HepG2 (cell line): Measurements from ENCODE around the gene STOM. TPM values are rescaled to one million over a fixed set of nuclear protein-coding genes. Genes with fewer than 3 reads are reported as not detected.

Source experiments
- ATAC-seq: fragments of 200-7000 bp; cut with Tn5 transposase; 3 replicates; pipeline ENCODE4 v1.9.1; 2020; ENCODE audit warnings: mild to moderate bottlenecking, moderate library complexity
- BruUV-seq: library from RNA; stranded (reverse); fragments of 400-500 nt; replicated peaks from 2 replicates; lab custom pipeline; 2021; lab: Mats Ljungman, UMichigan
- CTCF ChIA-PET: fragments of 300-600 bp; formaldehyde crosslinking; extraction: SDS; loops from one replicate; lab custom pipeline; 2021; ENCODE audit warnings: low total read pairs, inconsistent platforms, low intra/inter-chr PET ratio; lab: Yijun Ruan, JAX
- POLR2A ChIA-PET: fragments of 350-600 bp; sonication (Branson Sonifier 250); formaldehyde crosslinking; loops from one replicate; lab custom pipeline; 2020; ENCODE audit warnings: antibody characterized with exemption, inconsistent platforms; lab: Yijun Ruan, JAX
- DNase-seq: peaks from one replicate; pipeline ENCODE4 v3.0.0-alpha.2; 2015; ENCODE audit warnings: low spot score
- FAIRE-seq: peaks from 3 replicates; lab custom pipeline; 2011; peaks lifted over from hg19 to GRCh38; lab: Jason Lieb, UNC
- H2AFZ ChIP-seq: one replicate; pipeline ENCODE4 v1.6.1; 2011; ENCODE audit warnings: low read length, inconsistent platforms
- H3K27ac ChIP-seq: fragments of 300-600 bp; 3 replicates; pipeline ENCODE4 v1.8.0; 2011; ENCODE audit warnings: mixed run types, mild to moderate bottlenecking, mixed read lengths, low read length, inconsistent platforms; ENCODE audit not compliant: insufficient read depth; ENCODE audit errors: extremely low read length
- H3K27me3 ChIP-seq, 2 experiments: fragments of 200-600 bp in 1 of 2; 2 replicates in 1 of 2; 3 replicates in 1 of 2; pipeline versions ENCODE4 v1.6.0 to v1.8.0; 2011; ENCODE audit warnings: low read length in 2 of 2, mild to moderate bottlenecking in 2 of 2, moderate library complexity in 2 of 2, inconsistent platforms in 1 of 2; ENCODE audit not compliant: insufficient read depth in 2 of 2, control insufficient read depth in 1 of 2
- H3K36me3 ChIP-seq, 2 experiments: fragments of 200-600 bp in 1 of 2; replicated peaks in 1 of 2; 2 replicates in 1 of 2; 3 replicates in 1 of 2; pipeline versions ENCODE4 v1.5.1 to v1.8.0; 2011; ENCODE audit warnings: low read length in 2 of 2, inconsistent platforms in 1 of 2; ENCODE audit not compliant: insufficient read depth in 2 of 2, control insufficient read depth in 1 of 2
- H3K4me1 ChIP-seq: 2 replicates; pipeline ENCODE4 v1.5.1; 2012; ENCODE audit warnings: low read length, inconsistent platforms; ENCODE audit not compliant: insufficient read depth
- H3K4me2 ChIP-seq: 2 replicates; pipeline ENCODE4 v1.6.0; 2011; ENCODE audit warnings: low read depth, low read length, inconsistent platforms
- H3K4me3 ChIP-seq, 3 experiments: fragments of 200-600 bp in 1 of 3; sonication (generic), shearing (Covaris generic) in 1 of 3; replicated peaks in 1 of 3; 2 replicates each; pipeline ENCODE4 v1.5.1; 2011 to 2016; ENCODE audit warnings: low read length in 3 of 3, inconsistent platforms in 2 of 3, low read depth in 2 of 3, mild to moderate bottlenecking in 2 of 3, control low read depth in 1 of 3, mixed read lengths in 1 of 3; ENCODE audit not compliant: insufficient read depth in 1 of 3
- H3K79me2 ChIP-seq: one replicate; pipeline ENCODE4 v1.6.1; 2011; ENCODE audit warnings: low read length, inconsistent platforms; ENCODE audit not compliant: insufficient read depth
- H3K9ac ChIP-seq: 2 replicates; pipeline ENCODE4 v1.6.0; 2011; ENCODE audit warnings: mild to moderate bottlenecking, low read depth, low read length, inconsistent platforms; ENCODE audit not compliant: insufficient read depth
- H3K9me3 ChIP-seq: 2 replicates; pipeline ENCODE4 v1.5.1; 2012; ENCODE audit warnings: mild to moderate bottlenecking, low read length
- H4K20me1 ChIP-seq: 2 replicates; pipeline ENCODE4 v1.6.0; 2011; ENCODE audit warnings: inconsistent platforms, mild to moderate bottlenecking, low read length, moderate library complexity; ENCODE audit not compliant: insufficient read depth
- AGO2 ChIP-seq: fragments of 200-400 bp; formaldehyde crosslinking; optimal IDR thresholded peaks from 2 replicates; pipeline ENCODE3; 2017; ENCODE audit warnings: mild to moderate bottlenecking, low read depth, low read length, moderate library complexity
- GATAD2A ChIP-seq: IDR thresholded peaks from 2 replicates; pipeline ENCODE4 v1.6.1; 2016
- HINFP ChIP-seq: sonication (generic); formaldehyde crosslinking; IDR thresholded peaks from 2 replicates; pipeline ENCODE4 v1.4.0; 2020; ENCODE audit warnings: low read depth, mild to moderate bottlenecking, missing genetic modification reagents
- MIER3 ChIP-seq: IDR thresholded peaks from 2 replicates; pipeline ENCODE4 v1.6.1; 2016; ENCODE audit warnings: missing compliant biosample characterization, borderline replicate concordance
- PCBP1 ChIP-seq: fragments of 200-400 bp; formaldehyde crosslinking; IDR thresholded peaks from 2 replicates; pipeline ENCODE4 v1.6.1; 2017; ENCODE audit warnings: mild to moderate bottlenecking, low read depth, low read length, borderline replicate concordance
- RBFOX2 ChIP-seq: fragments of 200-400 bp; formaldehyde crosslinking; IDR thresholded peaks from 2 replicates; pipeline ENCODE4 v1.6.1; 2017; ENCODE audit warnings: low read depth, mild to moderate bottlenecking, low read length
- SYNCRIP ChIP-seq: fragments of 200-400 bp; formaldehyde crosslinking; IDR thresholded peaks from 2 replicates; pipeline ENCODE4 v1.6.1; 2018; ENCODE audit warnings: mild to moderate bottlenecking, low read depth, low read length; ENCODE audit not compliant: insufficient read depth
- ZBTB14 ChIP-seq: sonication (generic); formaldehyde crosslinking; IDR thresholded peaks from 2 replicates; pipeline ENCODE4 v1.4.0; 2020; ENCODE audit warnings: missing genetic modification reagents
- ZBTB7B ChIP-seq: sonication (generic); formaldehyde crosslinking; IDR thresholded peaks from 2 replicates; pipeline ENCODE4 v1.4.0; 2020; ENCODE audit warnings: missing genetic modification reagents
- ZNF607 ChIP-seq: sonication (generic); formaldehyde crosslinking; IDR thresholded peaks from 2 replicates; pipeline ENCODE4 v1.5.1; 2020; ENCODE audit warnings: missing genetic modification reagents, mild to moderate bottlenecking, borderline replicate concordance
- ZNF792 ChIP-seq: IDR thresholded peaks from 2 replicates; pipeline ENCODE4 v1.6.1; 2016
- ZSCAN31 ChIP-seq: sonication (generic); formaldehyde crosslinking; IDR thresholded peaks from 2 replicates; pipeline ENCODE4 v1.5.0; 2020; ENCODE audit warnings: low read depth, mild to moderate bottlenecking, missing genetic modification reagents
- WGBS: methylation state at CpG from one replicate; pipeline ENCODE4 v1.1.6; 2017; ENCODE audit warnings: low lambda C conversion rate; 5-methylcytosine and 5-hydroxymethylcytosine counted together
- in situ Hi-C: cut with HindIII; loops from 2 replicates; pipeline ENCODE4 v1.10.0; 2017; ENCODE audit warnings: low pct_unique_long_range_greater_than_20kb; ENCODE audit not compliant: extremely low pct_ligation_motif_present
- intact Hi-C: fragments of 100-400 bp; cut with micrococcal nuclease; formaldehyde crosslinking; loops from one replicate; pipeline ENCODE4 v1.10.0; 2022; ENCODE audit not compliant: unreplicated experiment
- polyA plus RNA-seq, 8 experiments: library from polyadenylated mRNA; depleted of rRNA in 3 of 8; stranded (reverse) in 7 of 8; unstranded in 1 of 8; fragments of >200 nt; fragmentation: Illumina TruSeq in 4 of 8; extraction: Trizol in 4 of 8; gene quantifications; 2 replicates each; pipeline versions ENCODE4 v1.2.1 to v1.2.3, GENCODE V29; 2011 to 2016; ENCODE audit warnings: low read depth in 4 of 8, missing spikeins in 1 of 8, mixed read lengths in 1 of 8; ENCODE audit not compliant: insufficient read depth in 1 of 8
- total RNA-seq, 5 experiments: library from RNA; depleted of rRNA; stranded (reverse); fragments of >200 nt; fragmentation: Illumina TruSeq; extraction: Trizol; gene quantifications; 2 replicates each; pipeline ENCODE4 v1.2.3, GENCODE V29; 2016; ENCODE audit warnings: low read depth in 1 of 5

STOM gene
- total and polyA plus RNA-seq, 2 of the 13 experiments (the other 11 are each of a cell fraction or from before 2014, with no cell fraction given), result 43.6 to 165 TPM

DNA sequence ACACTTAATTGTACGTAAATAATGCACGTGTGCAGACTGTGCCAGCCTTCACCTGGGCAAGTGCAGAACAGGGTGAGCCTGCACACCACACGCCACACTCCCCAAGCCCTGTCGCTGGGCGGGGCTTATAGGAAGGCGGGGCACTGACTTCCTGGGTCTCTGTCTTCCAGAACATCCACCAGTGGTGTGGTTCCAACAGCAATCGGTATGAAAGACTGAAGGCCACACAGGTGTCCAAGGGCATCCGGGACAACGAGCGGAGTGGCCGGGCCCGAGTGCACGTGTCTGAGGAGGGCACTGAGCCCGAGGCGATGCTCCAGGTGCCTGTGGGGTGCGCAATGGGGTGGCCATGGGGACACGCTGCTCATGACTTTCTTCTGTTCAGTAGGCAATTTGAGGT lies 57.9 kb downstream of the STOM start:
- Histone ChIP-seq H3K79me2 (no peaks in the 10 kb centered on the region), H3K27ac (no peak overlapping the region), H3K4me1 (0 out of 2 replicates have a peak, but pooled peaks cover 7% of the 10 kb centered on the region), H3K9ac (no peak overlapping the region), H2AFZ (no peak overlapping the region), H3K9me3 (no peaks in the 10 kb centered on the region), H3K36me3 (peaks cover 33 to 63% of the 10 kb centered on the region in 2 experiments), H3K4me3 (no peak overlapping the region), H4K20me1 (no peaks in the 10 kb centered on the region), H3K4me2 (no peak overlapping the region), H3K27me3 (no peaks in the 10 kb centered on the region)
- CTCF ChIA-PET, result interaction anchor here (0.7 kb wide), 1 partner anchor 108 kb away, joined by 3 read pairs; no protein-coding TSS in a partner anchor
- intact Hi-C loops, result no loop called here
- no peak for DNase-seq
- TF ChIP-seq ZSCAN31 (CRISPR knock-in tag) (no peak), GATAD2A (CRISPR knock-in tag) (no peak), SYNCRIP (no peak), MIER3 (CRISPR knock-in tag) (no peak), ZNF607 (CRISPR knock-in tag) (no peak), ZBTB14 (CRISPR knock-in tag) (no peak), ZNF792 (CRISPR knock-in tag) (no peak), HINFP (CRISPR knock-in tag) (no peak), AGO2 (peak; percentile 59), PCBP1 (no peak), ZBTB7B (CRISPR knock-in tag) (no peak), RBFOX2 (0 out of 2 replicates have a peak, but pooled peaks have one; percentile 38)
- no peak for ATAC-seq
- POLR2A ChIA-PET, result interaction anchor here (1.3 kb wide), 1 partner anchor 15 kb away, joined by 5 read pairs; no protein-coding TSS in a partner anchor
- in situ Hi-C loops, result no loop called here
- no TSS peak for BruUV-seq
- WGBS, result over 99% methylated on average over 17 of the region's 17 CpGs
- FAIRE-seq, result no peak
